NCI-H2081 (cell line): ENCODE data around the gene RGS11.
"Not testable (repeated sequence)": the region's sequence is repeated elsewhere in the genome, so short reads cannot be mapped to it uniquely, and the experiment has no call there.

Experiments used
- DNase-seq, 2 experiments: peaks; one replicate each; lab custom pipeline; 2025; lab: John Stamatoyannopoulos, UW

The RGS11 gene

DNA sequence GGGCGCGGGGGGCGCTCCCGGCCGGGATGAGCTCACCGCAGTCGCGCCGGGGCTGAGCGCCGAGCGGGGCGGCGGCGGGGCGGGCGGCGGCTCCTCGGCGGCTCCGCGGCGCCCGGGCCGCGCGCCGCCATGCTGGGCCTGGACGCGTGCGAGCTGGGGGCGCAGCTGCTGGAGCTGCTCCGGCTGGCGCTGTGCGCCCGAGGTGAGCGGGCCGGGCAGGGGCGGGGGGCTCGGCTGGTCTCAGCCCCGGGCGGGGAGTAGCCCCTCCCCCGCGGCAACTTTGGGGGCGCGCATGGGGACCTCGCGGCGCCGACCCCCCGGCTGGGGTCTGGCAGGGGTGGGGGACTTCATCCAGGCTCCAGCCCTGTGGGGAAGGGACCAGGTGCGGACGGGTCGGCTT, 4.8 kb upstream of the RGS11 start, which contains the start of gene ARHGDIG:
Gene ARHGDIG (plus strand): TSS at position 40 of the 400 bp plus-strand sequence. CDS start 90 bp downstream, at position 130.
- DNase-seq: no peak

DNA sequence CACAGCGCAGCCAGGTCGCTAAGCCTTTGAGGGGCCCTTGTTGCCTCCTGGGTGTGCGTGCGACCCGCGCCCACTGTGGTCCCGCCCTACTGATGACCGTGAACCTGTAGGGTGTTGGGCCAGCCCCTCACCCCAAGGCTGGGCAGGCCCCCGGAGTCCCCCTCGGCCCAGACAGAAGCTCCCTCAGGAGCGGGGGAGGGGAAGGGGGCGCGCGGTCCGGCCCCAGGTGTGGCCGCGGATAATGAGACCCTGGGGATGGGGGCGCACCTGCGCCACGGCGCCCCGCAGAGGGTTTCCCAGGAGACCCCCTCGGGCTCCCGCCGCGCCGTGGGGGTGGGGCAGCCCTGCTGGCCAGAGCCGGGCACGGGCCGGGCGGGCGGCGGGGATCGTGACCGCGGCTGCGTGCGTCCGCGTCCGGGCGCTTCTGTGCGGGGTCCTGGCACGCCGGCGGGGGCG, 4.3 kb upstream of the RGS11 start:
- no peak for DNase-seq

DNA sequence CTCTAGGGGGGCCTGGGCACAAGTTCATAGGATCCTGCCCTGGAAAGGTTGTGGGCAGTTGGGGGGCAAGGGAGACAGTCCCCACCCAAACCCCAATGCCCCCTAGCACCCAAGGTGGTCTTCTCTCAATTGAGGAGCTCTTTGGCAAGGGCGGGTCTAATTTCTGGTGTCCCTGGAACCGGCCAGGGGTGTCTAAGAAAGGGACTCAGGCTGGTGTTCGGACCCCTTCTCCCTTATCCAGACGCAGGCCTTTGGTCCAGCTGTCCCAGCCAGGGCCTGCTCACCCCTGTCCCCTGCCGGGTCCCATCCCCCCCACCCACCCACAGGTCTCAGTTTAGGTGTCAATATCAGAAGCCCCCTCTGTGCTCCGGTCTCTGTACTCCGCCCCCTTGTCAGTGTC, 3.8 kb upstream of the RGS11 start:
- no peak for DNase-seq

DNA sequence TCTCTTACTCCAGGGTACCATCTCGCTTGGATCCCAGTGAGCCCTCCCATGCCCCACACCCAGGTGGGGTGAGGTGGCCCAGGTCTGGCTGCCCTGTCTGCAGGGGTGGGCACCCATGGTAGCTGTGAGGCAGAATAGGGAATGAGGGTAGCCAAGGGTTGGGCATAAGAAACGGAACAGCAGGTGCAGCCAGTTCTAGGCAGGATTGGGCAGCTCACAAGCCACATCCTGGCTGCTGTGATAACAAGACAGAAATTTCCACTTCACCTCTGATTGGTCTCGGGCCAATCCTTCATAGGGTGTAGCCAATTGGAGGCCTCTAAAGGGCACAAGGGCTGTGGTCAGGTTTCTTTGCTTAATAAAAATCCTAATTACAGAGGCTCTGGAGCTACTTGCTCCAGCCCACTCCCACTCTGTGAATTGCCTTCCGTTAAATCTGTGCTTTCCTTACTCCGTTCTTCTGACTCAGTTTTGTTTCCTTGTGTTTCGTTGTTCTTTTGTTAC, 3.2 kb upstream of the RGS11 start:
- peak in 1 of 2 experiments; percentile 53 for DNase-seq

DNA sequence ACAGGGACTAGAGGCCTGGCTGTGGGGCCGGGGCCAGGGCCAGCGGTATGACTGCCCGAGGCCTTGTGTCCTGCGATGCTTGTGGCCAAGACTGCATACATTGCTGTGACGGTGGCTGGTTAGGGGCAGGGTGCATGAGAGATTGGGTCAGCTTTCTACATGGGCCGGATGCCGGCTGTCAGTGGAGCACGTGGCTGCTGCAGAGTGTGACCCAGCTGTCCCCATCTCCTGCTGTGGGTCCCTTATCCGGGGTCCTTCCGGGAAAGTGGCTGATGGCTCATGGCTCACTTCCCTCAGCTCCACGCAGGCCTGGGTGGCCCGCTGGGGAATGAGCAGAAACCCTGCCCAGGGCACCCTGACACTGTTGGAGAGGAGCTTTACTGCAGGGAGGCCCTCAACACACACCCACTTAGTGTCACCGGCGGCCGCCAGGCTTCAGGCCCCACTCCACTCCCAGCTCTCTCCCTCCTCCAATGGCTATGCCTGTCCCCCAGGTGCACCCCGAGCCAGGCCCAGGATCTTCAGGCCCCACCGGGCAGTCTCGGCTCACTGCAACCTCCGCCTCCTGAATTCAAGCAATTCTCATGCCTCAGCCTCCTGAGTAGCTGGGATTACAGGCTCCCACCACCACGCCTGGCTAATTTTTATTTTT, 808 bp upstream of the RGS11 start:
- DNase-seq: no peak

DNA sequence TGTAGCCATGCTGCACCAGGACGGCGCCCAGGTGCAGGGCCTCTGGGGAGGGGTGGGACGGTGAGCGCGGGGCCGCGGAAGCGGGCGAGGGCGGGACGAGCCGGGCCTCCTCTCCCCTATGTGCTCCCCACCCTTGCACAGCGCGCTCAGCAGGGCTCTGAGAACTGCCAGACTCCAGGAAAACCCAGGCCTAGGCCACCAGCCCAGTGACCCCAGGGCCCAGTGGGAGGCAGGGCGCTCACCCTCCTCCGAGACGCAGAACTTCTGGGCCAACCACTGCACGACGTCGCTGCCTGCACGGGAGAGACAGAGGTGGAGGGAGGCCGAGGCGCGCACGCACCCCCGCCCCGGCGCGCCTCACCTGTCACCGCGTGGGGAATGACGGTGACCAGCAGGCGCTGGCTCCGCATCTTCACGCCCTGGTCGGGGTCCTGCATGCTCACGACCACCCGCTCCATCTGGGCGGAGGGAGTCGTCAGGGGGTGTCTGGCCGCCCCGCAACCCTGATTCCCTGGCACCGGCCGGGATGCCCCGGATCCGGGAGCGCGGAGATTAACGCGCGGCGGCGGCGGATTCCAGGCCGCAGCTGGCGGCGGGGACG, 603 bp downstream of the RGS11 start:
- DNase-seq: no peak

DNA sequence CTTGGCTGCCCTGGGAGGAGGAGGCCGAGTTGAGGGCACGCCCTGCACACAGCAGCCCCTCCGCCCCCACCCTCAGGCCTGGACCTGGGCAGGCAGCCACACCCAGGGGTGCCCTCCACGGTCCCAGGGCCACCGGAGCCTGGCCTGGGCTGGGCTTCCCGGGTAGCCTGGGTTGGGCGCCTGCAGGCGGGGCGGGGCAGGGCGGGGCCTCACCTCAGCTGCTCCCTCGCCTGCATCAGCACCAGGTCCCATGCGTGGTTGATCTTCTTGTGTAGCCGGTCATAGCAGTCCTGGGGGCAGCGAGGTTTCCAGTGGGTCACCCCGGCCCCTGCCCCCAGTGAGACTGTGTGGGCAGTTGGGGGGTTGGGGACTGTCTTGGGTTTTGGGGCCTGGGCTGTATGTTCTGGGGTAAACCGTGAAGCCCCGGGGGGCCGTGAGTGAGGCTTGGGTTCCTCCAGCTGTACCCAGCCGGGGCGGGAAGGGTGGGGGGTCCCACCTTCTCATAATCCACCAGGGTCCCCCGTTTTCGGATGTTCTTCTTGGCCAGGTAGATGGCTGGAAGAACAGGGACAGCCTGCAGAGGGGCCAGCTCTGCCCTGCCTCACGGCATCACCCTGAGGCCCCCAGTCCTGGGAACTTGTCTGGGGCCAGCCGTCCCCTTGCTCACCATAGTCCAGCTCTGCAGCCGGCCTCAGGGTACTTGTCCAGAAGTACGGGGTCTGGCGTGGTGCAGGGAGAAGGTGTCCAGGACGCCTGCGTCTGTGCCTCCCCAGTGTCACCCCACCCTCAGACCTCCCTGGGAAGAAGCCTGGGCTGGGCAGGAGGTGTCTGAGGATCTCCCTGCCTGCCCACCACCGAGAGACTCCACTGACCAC, 2.0 kb downstream of the RGS11 start:
- DNase-seq: no peak

DNA sequence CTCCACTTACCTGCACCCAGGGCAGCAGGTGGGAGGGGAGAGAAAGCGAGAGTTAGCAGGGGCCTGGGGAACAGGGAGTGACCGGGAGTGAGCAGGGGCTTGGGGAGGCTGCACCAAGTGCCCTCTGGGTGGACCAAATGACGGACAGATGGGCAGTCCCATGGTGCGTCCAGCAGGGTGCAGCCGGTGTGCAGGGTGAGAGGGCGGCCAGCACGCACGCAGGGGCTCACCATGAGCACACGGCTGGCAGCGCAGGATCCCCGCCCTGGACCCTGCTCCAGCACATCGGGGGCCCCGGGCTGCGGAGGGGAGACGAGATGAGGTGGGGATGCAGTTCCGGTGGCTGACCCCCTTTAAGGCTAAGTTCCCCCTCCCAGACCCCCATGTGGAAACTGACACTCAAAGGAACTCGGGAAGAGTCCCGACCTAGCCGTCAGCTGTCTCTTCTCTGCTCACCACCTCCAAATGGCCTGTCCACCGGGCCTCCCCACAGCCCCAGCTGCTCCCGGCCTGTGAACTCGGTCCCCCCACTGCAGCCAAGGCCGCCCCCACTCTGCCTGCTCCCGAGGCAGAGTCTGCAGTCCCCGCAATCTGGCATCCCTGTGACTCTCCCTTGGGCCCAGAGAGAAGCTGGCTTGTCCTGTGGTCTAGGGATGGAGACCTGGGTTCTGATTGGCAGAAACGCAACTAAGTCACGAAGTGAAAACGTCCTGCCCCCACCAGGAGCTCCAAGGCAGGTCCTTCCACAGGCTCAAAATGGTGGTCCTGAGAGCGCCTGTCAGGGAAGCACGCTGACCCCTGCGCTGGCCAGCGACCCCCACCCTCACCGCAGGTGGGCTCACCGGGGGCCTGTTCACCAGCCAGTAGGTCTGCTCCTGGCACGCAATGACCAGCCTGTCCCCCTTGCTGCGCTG, 2.9 kb downstream of the RGS11 start:
- DNase-seq: no peak

DNA sequence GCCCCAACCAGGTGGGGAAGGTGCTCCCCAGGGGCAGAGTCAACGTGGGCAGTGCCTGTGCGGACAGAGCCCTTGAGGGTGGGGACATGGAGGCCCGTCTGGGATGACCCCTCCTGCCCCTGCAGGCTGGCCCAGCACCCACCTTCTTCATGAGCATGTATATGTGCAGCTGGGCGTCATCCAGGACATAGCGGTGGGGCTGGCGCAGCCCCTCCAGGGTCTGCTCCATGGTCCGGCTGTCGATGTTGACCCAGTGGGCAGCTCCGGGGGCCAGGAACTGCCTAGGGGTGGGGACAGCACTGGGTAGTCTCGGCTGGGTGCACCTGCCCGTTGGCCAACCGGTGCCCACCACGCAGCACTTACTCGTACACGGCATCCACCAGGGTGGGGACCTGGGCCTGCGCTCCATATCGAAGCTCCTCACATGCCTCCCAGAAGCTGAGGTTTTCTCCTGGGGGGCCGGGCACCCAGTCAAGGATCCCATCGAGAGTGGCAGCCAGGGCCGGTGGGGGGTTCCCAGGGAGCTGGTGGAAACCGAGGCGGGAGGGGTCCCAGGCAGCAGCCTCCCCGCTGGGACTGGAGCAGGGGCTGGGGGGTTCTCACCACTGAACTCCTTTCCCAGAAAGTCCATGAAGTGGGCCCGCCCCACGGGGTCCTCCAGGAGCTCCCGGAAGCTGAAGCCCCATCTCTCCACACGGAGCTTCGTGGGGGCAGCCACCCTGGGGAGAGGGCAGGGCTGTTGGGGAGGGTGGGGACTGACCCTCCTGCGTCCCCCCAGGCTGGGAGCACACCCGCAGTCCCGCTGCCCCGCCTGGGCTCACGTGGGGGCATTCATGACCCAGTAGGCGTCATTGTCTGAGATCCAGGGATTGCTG, 5.1 kb downstream of the RGS11 start:
- no peak for DNase-seq

DNA sequence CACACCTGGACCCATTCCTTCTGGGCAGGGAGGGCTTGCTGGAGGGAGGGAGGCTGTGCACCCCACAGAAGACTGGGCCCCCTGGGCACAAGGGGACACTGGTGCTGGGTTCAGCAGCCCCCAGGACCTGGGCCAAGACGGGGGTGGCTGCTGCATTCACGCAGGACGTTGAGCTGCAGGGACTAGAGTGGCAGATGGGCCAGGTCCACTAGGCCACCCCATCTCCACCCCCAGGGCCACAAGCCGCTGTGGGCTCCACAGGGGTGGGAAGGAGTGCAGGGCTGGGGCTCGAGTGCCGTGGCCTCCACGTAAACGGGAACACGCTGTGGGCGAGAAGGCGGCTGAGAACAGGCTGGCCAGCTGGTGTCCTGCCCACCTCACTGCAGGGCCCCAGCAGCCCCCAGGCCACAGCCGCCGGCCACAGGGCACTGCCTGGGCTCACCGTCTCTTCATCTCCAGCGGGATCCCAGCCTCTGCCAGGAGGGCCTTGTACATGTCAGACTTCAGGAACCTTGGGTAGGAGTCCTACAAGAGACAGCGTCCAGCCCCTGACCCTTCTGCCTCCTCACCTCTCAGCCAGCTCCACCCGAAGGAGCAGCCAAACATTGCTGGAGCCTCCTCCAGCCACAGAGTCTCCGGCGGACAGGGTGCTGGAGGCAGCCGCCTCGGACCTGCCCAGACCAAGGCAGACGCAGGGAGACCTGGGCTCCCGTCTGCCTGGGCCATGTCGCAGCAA, 6.5 kb downstream of the RGS11 start:
- no peak for DNase-seq

DNA sequence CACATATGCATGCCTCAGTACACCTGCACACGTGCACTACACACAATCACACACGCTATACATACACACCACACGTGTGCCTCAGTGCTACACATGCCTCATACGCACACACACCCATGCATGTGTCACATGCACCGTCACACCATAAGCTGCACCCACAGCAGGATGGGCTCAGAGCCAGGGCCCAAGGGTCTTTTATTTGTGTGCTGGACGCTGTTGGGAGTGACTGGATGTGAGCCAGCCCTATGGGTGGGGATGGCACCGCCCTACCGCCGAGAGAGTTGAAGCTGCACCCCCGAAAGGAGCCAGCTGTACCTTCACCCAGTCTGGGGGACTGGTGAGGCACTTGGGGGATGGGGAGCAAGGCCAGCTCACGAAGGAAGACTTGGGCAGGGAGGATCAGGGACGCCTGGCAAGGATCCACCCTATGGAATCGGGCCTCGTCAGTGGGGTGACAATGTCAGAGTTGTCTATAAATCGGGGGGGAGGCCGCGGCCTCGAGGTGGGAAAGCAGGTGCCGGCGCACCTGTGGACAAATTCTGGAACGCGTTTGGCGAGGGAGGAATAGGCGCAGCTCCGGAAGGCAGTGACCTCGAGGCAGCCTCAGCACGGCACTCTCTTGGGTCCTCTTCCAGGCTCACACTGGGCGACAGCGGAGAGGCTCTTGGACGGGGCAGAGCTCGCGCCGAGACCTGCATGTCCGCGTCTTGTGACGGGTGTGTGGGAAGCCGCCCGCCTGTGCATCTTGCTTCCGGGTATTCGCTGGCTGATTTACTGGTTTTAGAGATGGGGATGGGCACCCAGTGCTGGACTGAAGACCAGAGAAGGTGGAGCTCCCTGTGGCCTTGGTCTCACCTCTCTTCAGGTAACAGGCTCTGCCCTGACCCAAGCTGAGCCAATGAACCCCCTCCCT, 7.3 kb downstream of the RGS11 start:
- peak in 1 of 2 experiments; percentile 34 for DNase-seq

DNA sequence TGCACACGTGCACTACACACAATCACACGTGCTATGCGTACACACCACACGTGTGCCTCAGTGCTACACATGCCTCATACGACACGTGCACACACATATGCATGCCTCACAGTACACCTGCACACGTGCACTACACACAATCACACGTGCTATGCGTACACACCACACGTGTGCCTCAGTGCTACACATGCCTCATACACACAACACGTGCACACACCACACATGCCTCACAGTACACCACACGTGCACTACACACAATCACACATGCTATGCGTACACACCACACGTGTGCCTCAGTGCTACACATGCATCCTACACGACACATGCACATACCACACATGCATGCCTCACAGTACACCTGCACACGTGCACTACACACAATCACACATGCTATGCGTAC, 8.2 kb downstream of the RGS11 start:
- not testable (repeated sequence) for DNase-seq

DNA sequence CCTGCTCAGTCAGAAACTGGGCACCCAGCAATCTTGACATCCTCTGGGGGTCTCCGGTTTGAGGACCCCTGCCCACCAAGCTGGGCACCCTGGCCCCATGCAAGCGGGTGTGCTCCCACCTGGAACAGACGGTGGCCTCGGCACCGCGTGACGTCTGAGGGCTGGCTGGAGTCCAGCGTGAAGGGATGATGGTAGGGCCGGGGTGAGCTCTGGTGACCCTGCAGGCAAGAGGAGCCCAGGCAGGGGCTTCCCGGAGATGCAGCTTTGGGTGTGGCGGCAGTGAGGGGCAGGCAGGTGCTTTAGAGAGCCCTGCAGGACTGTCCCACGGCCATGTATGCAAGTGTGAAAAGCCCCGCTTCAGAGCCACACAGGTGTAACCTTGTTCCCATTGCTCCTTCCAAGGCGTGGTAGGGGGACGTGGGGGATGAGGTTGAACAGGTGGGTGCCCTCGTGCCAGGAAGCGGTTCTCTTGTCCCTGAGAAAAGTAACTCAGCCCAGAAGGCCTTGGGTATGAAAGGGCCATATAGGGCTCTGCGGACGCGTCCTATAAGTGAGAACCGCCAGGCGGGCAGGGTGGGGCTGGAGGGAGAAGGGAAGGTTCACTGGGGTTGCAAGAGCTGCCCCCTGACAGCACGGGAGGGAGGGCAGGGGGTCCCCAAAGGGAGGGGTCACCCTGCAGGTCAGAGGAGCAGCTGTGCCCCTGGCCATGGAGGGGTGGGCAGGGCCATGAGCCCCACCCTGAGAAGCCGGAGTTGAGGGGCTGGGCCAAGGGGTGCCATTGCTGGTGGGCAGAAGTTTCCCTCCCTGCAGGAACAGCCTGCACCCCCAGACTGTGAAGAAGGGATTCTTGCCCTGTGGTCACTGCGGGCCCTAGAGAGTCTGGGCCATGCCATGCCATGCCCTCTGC, 9.2 kb downstream of the RGS11 start:
- no peak for DNase-seq

DNA sequence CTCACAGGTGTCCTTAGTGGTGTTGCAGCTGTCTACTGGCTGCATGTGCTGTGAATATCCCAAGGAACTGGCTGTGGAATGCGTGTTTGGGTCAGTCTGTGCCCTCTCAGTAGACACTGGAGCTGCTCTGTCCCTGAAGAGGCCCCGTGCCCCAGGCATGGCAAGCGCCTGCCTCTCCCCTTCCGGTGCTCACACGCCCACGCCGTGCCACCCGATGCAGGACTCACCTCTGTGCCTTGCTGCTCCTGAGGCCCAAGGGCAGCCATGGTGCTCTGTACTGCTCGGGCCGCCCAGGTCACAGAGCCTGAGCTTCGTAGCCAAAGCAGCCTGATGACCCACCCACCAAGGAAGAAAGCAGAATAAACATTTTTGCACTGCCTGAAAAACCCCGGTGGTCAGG, 10.0 kb downstream of the RGS11 start:
- DNase-seq: no peak

DNA sequence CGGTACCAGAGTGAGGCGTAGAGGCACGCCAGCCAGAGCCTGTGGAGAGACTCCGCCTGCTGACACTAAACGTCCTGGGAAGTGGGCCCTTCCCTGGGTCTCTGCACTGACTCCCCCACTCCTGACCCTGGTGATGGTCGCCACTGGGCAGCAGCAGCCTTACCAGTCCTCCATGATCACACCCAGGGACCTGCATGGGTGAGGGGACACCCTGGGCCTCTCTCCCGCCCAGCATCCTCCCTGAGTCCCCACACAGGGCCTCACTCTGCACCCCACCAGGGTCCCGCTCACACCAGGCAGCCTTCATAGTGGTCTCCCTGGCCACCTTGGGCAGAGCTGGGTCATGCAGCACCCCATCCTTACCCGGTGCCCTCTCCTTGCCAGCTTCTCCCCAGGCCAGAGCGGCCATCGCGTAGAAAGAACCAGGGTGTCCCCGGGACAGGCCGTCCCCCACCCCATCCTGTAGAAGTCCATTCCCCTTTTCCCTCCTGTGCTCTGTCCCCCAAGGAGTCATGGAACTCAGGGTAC, 10.7 kb downstream of the RGS11 start:
- DNase-seq: no peak

DNA sequence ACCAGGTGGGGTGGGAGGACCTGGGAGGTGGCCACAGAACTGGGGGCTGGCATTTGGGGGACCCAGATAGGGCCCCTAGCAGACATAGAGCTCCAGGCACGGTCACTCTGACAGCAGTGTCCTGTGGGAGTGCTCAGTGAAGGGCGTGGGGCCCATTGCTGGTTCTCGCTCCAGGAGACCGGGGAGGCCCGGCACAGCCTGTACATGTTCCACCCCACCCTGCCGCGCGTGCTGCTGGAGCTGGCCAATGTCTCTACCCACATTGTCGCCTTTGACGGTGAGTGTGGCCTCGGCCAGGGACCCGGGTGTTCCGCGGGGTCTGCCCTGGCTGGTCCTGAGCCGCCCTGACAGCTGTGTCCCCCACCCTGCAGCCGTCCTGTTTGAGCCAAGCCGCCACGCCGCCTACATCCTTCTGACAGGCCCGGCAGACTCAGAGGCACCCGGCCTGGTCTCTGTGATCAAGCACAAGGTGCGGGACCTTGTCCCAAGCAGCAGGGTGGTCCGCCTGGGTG, 11.2 kb downstream of the RGS11 start:
- no peak for DNase-seq

DNA sequence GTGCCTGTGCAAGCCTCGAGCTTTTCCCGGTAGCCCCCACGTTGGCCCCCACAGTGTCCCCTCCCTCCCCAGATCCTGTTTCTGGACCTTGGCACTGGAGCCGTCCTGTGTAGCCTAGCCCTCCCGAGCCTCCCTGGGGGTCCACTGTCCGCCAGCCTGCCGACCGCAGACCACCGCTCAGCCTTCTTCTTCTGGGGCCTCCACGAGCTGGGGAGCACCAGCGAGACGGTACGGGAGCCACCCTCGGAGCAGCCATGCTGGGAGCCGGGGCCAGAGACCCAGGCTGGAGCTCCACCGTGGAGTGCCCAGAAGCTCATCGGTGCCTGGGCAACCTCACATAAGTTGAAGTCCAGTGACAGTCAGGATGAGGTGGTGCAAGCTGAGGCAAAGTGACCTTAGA, 11.8 kb downstream of the RGS11 start:
- DNase-seq: no peak
